ENCODE data around the gene OR5K4.

DNA sequence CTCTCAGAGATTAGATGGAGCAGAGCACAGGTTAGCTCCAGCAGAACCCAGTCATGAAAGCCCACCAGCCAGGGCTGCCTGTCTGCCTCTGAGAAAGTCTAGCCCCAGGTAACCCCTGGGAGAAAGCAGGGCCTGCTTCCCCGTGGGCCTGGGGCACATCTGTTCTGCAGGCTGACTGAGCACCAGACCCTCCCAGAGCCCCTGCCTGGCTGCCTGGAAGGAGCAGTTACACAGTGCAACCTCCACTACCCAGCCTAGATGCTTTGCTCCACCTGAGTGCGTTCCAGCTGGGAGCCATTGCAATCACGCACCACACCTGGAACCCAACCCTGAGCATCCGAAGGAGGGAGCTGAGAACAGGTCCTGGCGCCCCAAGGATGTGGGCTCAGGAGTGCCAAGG lies 24.7 kb upstream of the OR5K4 start:
- TF ChIP-seq YY1 (IDR thresholded peaks at IDR 0.05; ENCODE audit: insufficient read depth, insufficient read length) (no peak), ZNF274 (IDR thresholded peaks at IDR 0.05; ENCODE audit: low read depth, low read length) (no peak), SUZ12 (IDR thresholded peaks at IDR 0.05; ENCODE audit: extremely low read depth, insufficient read depth, insufficient read length) (no peak)
